T-helper 2 cell treated with Interferon-gamma antibody and Interleukin-4, amounts not matched to agents 5 μg/mL and 100 μg/mL, for 36 hours (primary cell): ENCODE measurements around the gene FGF14.
"Not testable (repeated sequence)": the region's sequence is repeated elsewhere in the genome, so short reads cannot be mapped to it uniquely, and the experiment has no call there.

Experiments used
- DNase-seq: peaks from one replicate; pipeline ENCODE4 v3.0.0; 2021; ENCODE audit warnings: low spot score
- H3K27ac Mint-ChIP-seq: one replicate; pipeline ENCODE4 v1.8.0; 2021; ENCODE audit warnings: mild to moderate bottlenecking, mixed read lengths
- H3K27me3 Mint-ChIP-seq: one replicate; pipeline ENCODE4 v1.8.0; 2021; ENCODE audit warnings: low read depth, mixed read lengths
- H3K36me3 Mint-ChIP-seq: one replicate; pipeline ENCODE4 v1.8.0; 2021; ENCODE audit warnings: low read depth, mixed read lengths
- H3K4me1 Mint-ChIP-seq: one replicate; pipeline ENCODE4 v1.8.0; 2021; ENCODE audit warnings: low read depth, mixed read lengths
- H3K4me3 Mint-ChIP-seq: one replicate; pipeline ENCODE4 v1.8.0; 2022; ENCODE audit warnings: mild to moderate bottlenecking, moderate library complexity, mixed read lengths
- H3K9me3 Mint-ChIP-seq: one replicate; pipeline ENCODE4 v1.8.0; 2021; ENCODE audit warnings: mixed read lengths

FGF14 gene

GRCh38 chr13:102018716-102019115, 383.1 kb downstream of the FGF14 start:
- no peaks in the 10 kb centered on the region for H3K4me1 Mint-ChIP-seq
- no peak for DNase-seq
- H3K27ac Mint-ChIP-seq = no peak overlapping the region
- no peaks in the 10 kb centered on the region for H3K27me3 Mint-ChIP-seq
- H3K4me3 Mint-ChIP-seq = no peak overlapping the region
- no peaks in the 10 kb centered on the region for H3K36me3 Mint-ChIP-seq
- peaks cover 17% of the 10 kb centered on the region for H3K9me3 Mint-ChIP-seq

DNA sequence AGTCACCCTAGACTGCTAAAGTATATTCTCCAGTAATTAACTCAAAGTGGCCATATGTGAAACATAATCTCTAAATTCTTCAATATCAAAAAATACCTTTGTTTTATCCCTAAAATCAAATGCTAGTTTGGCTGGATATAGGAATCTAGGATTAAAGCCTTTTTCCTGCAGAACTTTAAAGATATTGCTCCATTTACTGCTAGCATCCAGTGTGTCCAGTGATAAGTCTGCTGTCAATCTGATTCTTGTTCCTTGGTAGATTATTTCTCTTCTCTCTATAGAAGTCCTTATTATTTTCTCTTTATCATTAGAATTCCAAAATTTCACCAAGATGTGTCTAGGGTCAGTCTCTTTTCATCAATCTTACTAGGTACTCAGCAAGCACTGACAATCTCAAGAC, 384.6 kb downstream of the FGF14 start:
- DNase-seq = no peak
- peaks cover 17% of the 10 kb centered on the region for H3K9me3 Mint-ChIP-seq
- no peak overlapping the region for H3K27ac Mint-ChIP-seq
- H3K4me1 Mint-ChIP-seq = no peaks in the 10 kb centered on the region
- no peaks in the 10 kb centered on the region for H3K27me3 Mint-ChIP-seq
- H3K4me3 Mint-ChIP-seq = no peak overlapping the region
- H3K36me3 Mint-ChIP-seq = no peaks in the 10 kb centered on the region

GRCh38 chr13:102012299-102013293, 389.3 kb downstream of the FGF14 start:
- no peak for DNase-seq
- H3K27me3 Mint-ChIP-seq = no peaks in the 10 kb centered on the region
- H3K27ac Mint-ChIP-seq = no peak overlapping the region
- H3K4me1 Mint-ChIP-seq = no peaks in the 10 kb centered on the region
- peaks cover under 1% of the 10 kb centered on the region for H3K9me3 Mint-ChIP-seq
- no peak overlapping the region for H3K4me3 Mint-ChIP-seq
- no peaks in the 10 kb centered on the region for H3K36me3 Mint-ChIP-seq

GRCh38 chr13:102011455-102011854, 390.4 kb downstream of the FGF14 start:
- not testable (repeated sequence) for H3K9me3 Mint-ChIP-seq, H3K4me1 Mint-ChIP-seq, H3K4me3 Mint-ChIP-seq, H3K36me3 Mint-ChIP-seq, H3K27me3 Mint-ChIP-seq, H3K27ac Mint-ChIP-seq, DNase-seq

DNA sequence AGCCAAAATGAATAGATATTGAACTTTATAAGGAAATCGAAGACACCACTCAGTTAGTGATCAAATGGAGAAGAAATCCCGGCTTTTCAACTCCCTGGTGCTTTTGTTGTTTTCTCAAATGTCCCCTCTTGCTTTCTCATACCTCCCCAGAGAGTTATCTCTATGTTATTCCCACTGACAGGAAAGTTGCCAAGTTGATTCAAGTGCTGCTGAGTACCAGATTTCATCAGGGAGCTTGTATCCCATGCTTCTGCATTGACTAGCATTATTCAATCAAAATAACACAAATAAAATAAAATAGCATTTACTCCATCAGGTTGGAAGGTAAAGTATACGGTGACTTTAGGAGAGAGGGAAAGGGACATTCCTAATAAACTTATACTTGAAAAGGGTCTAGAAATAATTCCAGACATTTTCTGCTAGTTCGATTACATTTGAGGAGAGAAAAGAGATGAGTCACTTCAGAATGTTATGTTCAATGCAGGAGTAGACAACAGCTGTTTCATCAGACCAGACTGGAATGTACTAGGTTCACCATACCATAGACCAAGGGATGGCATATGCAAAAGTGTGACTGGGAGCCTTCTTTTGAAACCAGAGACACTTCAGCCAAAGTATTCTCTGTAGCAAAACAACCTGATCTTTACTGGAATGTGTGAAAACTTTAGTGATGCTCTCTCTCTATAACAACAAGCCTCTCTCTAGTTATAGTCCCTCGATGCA, 397.8 kb downstream of the FGF14 start:
- Mint-ChIP-seq H3K27ac (no peak overlapping the region), H3K4me3 (no peak overlapping the region), H3K4me1 (no peaks in the 10 kb centered on the region), H3K9me3 (no peaks in the 10 kb centered on the region), H3K36me3 (no peaks in the 10 kb centered on the region), H3K27me3 (no peaks in the 10 kb centered on the region)
- DNase-seq = no peak

DNA sequence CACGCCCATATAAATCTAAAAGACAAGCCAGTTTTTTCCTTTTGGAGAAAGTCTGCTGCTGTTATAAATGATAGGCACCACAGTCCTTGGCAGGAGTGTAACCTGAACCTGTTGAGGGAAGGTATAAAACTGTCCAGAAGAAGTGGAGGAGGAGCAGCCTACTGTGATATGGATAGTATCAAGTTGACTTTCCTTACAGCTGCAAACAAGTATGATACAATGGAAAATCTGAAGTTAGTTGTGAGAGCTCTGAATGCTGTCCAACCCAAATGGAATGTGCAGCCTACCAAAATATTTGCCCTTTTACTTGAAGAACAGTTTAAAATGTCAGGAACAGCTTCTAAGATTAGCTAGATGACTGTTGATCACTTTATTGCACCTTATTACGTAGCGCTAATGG, 399.6 kb downstream of the FGF14 start:
- no peaks in the 10 kb centered on the region for H3K4me1 Mint-ChIP-seq
- no peak overlapping the region for H3K4me3 Mint-ChIP-seq
- H3K27ac Mint-ChIP-seq = no peak overlapping the region
- DNase-seq = no peak
- H3K9me3 Mint-ChIP-seq = no peaks in the 10 kb centered on the region
- H3K27me3 Mint-ChIP-seq = no peaks in the 10 kb centered on the region
- no peaks in the 10 kb centered on the region for H3K36me3 Mint-ChIP-seq

GRCh38 chr13:102000764-102001163, 401.1 kb downstream of the FGF14 start:
- H3K27me3 Mint-ChIP-seq = no peaks in the 10 kb centered on the region
- no peak for DNase-seq
- H3K27ac Mint-ChIP-seq = no peak overlapping the region
- H3K4me1 Mint-ChIP-seq = no peaks in the 10 kb centered on the region
- H3K36me3 Mint-ChIP-seq = no peaks in the 10 kb centered on the region
- H3K9me3 Mint-ChIP-seq = no peaks in the 10 kb centered on the region
- H3K4me3 Mint-ChIP-seq = no peak overlapping the region

DNA sequence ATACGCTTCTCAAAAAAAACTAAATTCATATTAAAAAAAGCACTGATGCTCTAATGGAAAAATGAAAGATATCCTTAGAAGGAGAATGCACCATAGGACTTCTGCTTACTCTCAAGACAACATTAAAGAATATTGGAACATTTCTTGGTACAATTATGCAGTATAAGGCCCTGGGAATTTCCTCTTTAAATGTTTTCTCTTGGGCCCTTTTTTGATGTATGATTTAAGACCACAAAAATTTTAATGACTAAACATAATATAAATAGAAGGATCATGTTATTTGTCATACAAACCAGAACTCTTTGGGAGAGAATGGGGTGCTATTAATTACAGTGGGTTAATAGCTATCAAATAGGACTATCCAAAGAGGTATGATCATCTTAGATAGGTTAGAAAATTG, 403.7 kb downstream of the FGF14 start:
- Mint-ChIP-seq H3K27ac (no peak overlapping the region), H3K9me3 (no peaks in the 10 kb centered on the region), H3K4me3 (no peak overlapping the region)

GRCh38 chr13:101996954-101997353, 404.9 kb downstream of the FGF14 start:
- Mint-ChIP-seq H3K9me3 (no peaks in the 10 kb centered on the region), H3K4me3 (no peak overlapping the region), H3K27ac (no peak overlapping the region), H3K36me3 (no peaks in the 10 kb centered on the region), H3K4me1 (no peaks in the 10 kb centered on the region), H3K27me3 (no peaks in the 10 kb centered on the region)
- no peak for DNase-seq

More for the DNA sequence above, 403.7 kb downstream of the FGF14 start:
- no peak for DNase-seq
- no peaks in the 10 kb centered on the region for H3K4me1 Mint-ChIP-seq
- H3K27me3 Mint-ChIP-seq = no peaks in the 10 kb centered on the region
- H3K36me3 Mint-ChIP-seq = no peaks in the 10 kb centered on the region

GRCh38 chr13:101989798-101990350, 412.0 kb downstream of the FGF14 start:
- H3K4me3 Mint-ChIP-seq = no peak overlapping the region
- no peaks in the 10 kb centered on the region for H3K4me1 Mint-ChIP-seq
- no peak overlapping the region for H3K27ac Mint-ChIP-seq
- no peak for DNase-seq
- no peaks in the 10 kb centered on the region for H3K36me3 Mint-ChIP-seq
- peaks cover 5% of the 10 kb centered on the region for H3K9me3 Mint-ChIP-seq
- no peaks in the 10 kb centered on the region for H3K27me3 Mint-ChIP-seq

GRCh38 chr13:101988140-101988539, 413.7 kb downstream of the FGF14 start:
- Mint-ChIP-seq H3K9me3 (peaks cover 5% of the 10 kb centered on the region), H3K4me3 (no peak overlapping the region), H3K27ac (no peak overlapping the region), H3K27me3 (no peaks in the 10 kb centered on the region), H3K4me1 (no peaks in the 10 kb centered on the region), H3K36me3 (no peaks in the 10 kb centered on the region)
- no peak for DNase-seq

- H3K4me3 Mint-ChIP-seq = no peak overlapping the region
Observed at GRCh38 chr13:101986316-101986715, 415.5 kb downstream of the FGF14 start.

DNA sequence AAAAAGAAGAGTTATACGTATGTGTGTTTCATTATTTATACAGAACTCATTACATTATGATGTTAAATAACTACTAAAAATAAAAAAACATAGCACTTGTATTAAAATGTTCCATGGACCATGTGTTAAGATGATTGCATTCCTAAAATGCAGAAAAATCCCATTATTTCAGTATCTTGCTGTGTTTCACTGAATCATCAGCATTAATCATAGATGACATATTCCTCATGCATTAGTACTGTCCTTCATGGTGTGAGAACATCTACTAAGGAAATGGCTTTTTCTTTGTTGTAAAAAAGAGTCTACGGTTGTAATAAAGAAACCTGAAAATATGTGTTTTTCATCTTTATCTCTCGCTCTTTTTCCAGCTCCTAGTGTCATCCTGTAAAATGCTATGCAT, 416.5 kb downstream of the FGF14 start:
- H3K9me3 Mint-ChIP-seq = peaks cover 5% of the 10 kb centered on the region
- H3K36me3 Mint-ChIP-seq = no peaks in the 10 kb centered on the region
- no peak overlapping the region for H3K4me3 Mint-ChIP-seq
- no peak overlapping the region for H3K27ac Mint-ChIP-seq
- no peaks in the 10 kb centered on the region for H3K27me3 Mint-ChIP-seq
- no peaks in the 10 kb centered on the region for H3K4me1 Mint-ChIP-seq
- DNase-seq = no peak

More at GRCh38 chr13:101986316-101986715, 415.5 kb downstream of the FGF14 start:
- no peak for DNase-seq
- Mint-ChIP-seq H3K9me3 (peaks cover 5% of the 10 kb centered on the region), H3K36me3 (no peaks in the 10 kb centered on the region), H3K4me1 (no peaks in the 10 kb centered on the region), H3K27me3 (no peaks in the 10 kb centered on the region), H3K27ac (no peak overlapping the region)

GRCh38 chr13:101982903-101983302, 418.9 kb downstream of the FGF14 start:
- Mint-ChIP-seq H3K36me3 (no peaks in the 10 kb centered on the region), H3K4me1 (no peaks in the 10 kb centered on the region), H3K27me3 (no peaks in the 10 kb centered on the region), H3K27ac (no peak overlapping the region), H3K4me3 (no peak overlapping the region), H3K9me3 (peaks cover 2% of the 10 kb centered on the region)
- no peak for DNase-seq
